H1 (cell line): ENCODE data around the gene DGCR8. TPM values are rescaled to one million over a fixed set of nuclear protein-coding genes. Genes with fewer than 3 reads are reported as not detected.

Experiments
- CTCF ChIA-PET: fragments of 300-600 bp; sonication (Branson Sonifier 250); formaldehyde crosslinking; loops from one replicate; lab custom pipeline; 2021; ENCODE audit not compliant: partially characterized antibody; lab: Charles Lee
- POLR2A ChIA-PET: fragments of 300-600 bp; sonication (Branson Sonifier 250); formaldehyde crosslinking; loops from one replicate; lab custom pipeline; 2021; ENCODE audit warnings: inconsistent platforms; ENCODE audit not compliant: partially characterized antibody; lab: Charles Lee
- DNase-seq, 2 experiments: peaks; one replicate each; pipeline versions ENCODE4 v3.0.0 to v3.0.0-alpha.2; 2010 to 2022; ENCODE audit warnings: low spot score in 2 of 2, low read depth in 1 of 2, mixed read lengths in 1 of 2
- FAIRE-seq: peaks from 2 replicates; lab custom pipeline; 2011; peaks lifted over from hg19 to GRCh38; lab: Jason Lieb, UNC
- H2AFZ ChIP-seq: 2 replicates; pipeline ENCODE4 v1.8.1; 2012; ENCODE audit warnings: low read length, inconsistent platforms
- H2AK5ac ChIP-seq: 2 replicates; pipeline ENCODE4 v1.6.1; 2013; ENCODE audit warnings: low read depth, low read length
- H2BK120ac ChIP-seq: replicated peaks from 2 replicates; pipeline ENCODE3; 2013; ENCODE audit warnings: low read depth, low read length, inconsistent platforms
- H2BK12ac ChIP-seq: 2 replicates; pipeline ENCODE4 v1.6.1; 2013; ENCODE audit warnings: low read depth, low read length
- H2BK15ac ChIP-seq: 2 replicates; pipeline ENCODE4 v1.6.1; 2013; ENCODE audit warnings: low read length
- H2BK20ac ChIP-seq: 2 replicates; pipeline ENCODE4 v1.6.1; 2013; ENCODE audit warnings: low read length
- H2BK5ac ChIP-seq: 2 replicates; pipeline ENCODE4 v1.6.1; 2013; ENCODE audit warnings: low read depth, low read length
- H3K14ac ChIP-seq: 2 replicates; pipeline ENCODE4 v1.6.1; 2013; ENCODE audit warnings: inconsistent platforms; ENCODE audit not compliant: insufficient read length
- H3K18ac ChIP-seq: 2 replicates; pipeline ENCODE4 v1.6.1; 2013; ENCODE audit warnings: low read length; ENCODE audit errors: extremely low read depth
- H3K23ac ChIP-seq: 2 replicates; pipeline ENCODE4 v1.6.1; 2013; ENCODE audit warnings: inconsistent platforms; ENCODE audit not compliant: insufficient read length
- H3K23me2 ChIP-seq: 2 replicates; pipeline ENCODE4 v1.6.1; 2013; ENCODE audit warnings: low read depth, low read length
- H3K27ac ChIP-seq: 2 replicates; pipeline ENCODE4 v1.6.1; 2011; ENCODE audit warnings: low read depth, low read length, inconsistent platforms
- H3K27me3 ChIP-seq, 4 experiments: replicated peaks in 1 of 4; 1 replicate in 1 of 4; 2 replicates in 3 of 4; pipeline versions ENCODE4 v1.6.1 to v1.8.1; 2011 to 2013; ENCODE audit warnings: low read length in 3 of 4, mild to moderate bottlenecking in 3 of 4, inconsistent platforms in 2 of 4, mixed read lengths in 2 of 4, moderate library complexity in 1 of 4; ENCODE audit not compliant: control insufficient read depth in 3 of 4, insufficient read depth in 3 of 4; ENCODE audit errors: extremely low read depth in 1 of 4
- H3K36me3 ChIP-seq, 4 experiments: 2 replicates each; pipeline versions ENCODE4 v1.6.1 to v1.8.1; 2011 to 2013; ENCODE audit warnings: mild to moderate bottlenecking in 4 of 4, low read length in 3 of 4, moderate library complexity in 2 of 4, control low read depth in 1 of 4, inconsistent platforms in 1 of 4; ENCODE audit not compliant: insufficient read depth in 4 of 4, control insufficient read depth in 2 of 4
- H3K4ac ChIP-seq: replicated peaks from 2 replicates; pipeline ENCODE3; 2013; ENCODE audit warnings: low read length, low read depth, mixed read lengths, inconsistent platforms; ENCODE audit not compliant: insufficient read length
- H3K4me1 ChIP-seq, 4 experiments: replicated peaks in 1 of 4; 1 replicate in 1 of 4; 2 replicates in 3 of 4; pipeline versions ENCODE4 v1.6.1 to v1.8.1; 2011 to 2013; ENCODE audit warnings: low read length in 3 of 4, inconsistent platforms in 2 of 4, mixed read lengths in 1 of 4; ENCODE audit not compliant: insufficient read depth in 4 of 4, control insufficient read depth in 3 of 4
- H3K4me2 ChIP-seq, 2 experiments: 2 replicates each; pipeline versions ENCODE4 v1.6.1 to v1.8.1; 2011 to 2013; ENCODE audit warnings: low read depth in 2 of 2, low read length in 2 of 2, control low read depth in 1 of 2, inconsistent platforms in 1 of 2, mild to moderate bottlenecking in 1 of 2; ENCODE audit not compliant: insufficient read depth in 1 of 2
- H3K4me3 ChIP-seq, 4 experiments: fragments of 200-600, 300-600 bp in 1 of 4; sonication (generic), shearing (Covaris generic), sonication (Bioruptor Twin) in 1 of 4; 2 replicates each; pipeline versions ENCODE4 v1.5.1 to v1.8.1; 2011 to 2016; ENCODE audit warnings: low read length in 4 of 4, low read depth in 3 of 4, control low read depth in 2 of 4, inconsistent platforms in 2 of 4, mild to moderate bottlenecking in 2 of 4, mixed read lengths in 1 of 4, moderate library complexity in 1 of 4; ENCODE audit not compliant: insufficient read depth in 2 of 4; ENCODE audit errors: extremely low read depth in 1 of 4
- H3K56ac ChIP-seq: replicated peaks from 2 replicates; pipeline ENCODE3; 2013; ENCODE audit warnings: low read depth, mild to moderate bottlenecking, mixed read lengths, low read length, inconsistent platforms; ENCODE audit not compliant: insufficient read length
- H3K79me1 ChIP-seq: 2 replicates; pipeline ENCODE4 v1.6.1; 2013; ENCODE audit warnings: low read depth, low read length, control low read depth
- H3K79me2 ChIP-seq, 2 experiments: 2 replicates each; pipeline versions ENCODE4 v1.6.1 to v1.8.1; 2012 to 2013; ENCODE audit warnings: low read length in 2 of 2, mild to moderate bottlenecking in 2 of 2, inconsistent platforms in 1 of 2; ENCODE audit not compliant: insufficient read depth in 2 of 2, control insufficient read depth in 1 of 2
- H3K9ac ChIP-seq, 4 experiments: replicated peaks in 1 of 4; 1 replicate in 1 of 4; 2 replicates in 3 of 4; pipeline versions ENCODE4 v1.6.1 to v1.8.1; 2011 to 2013; ENCODE audit warnings: low read depth in 3 of 4, low read length in 3 of 4, control low read depth in 2 of 4, mild to moderate bottlenecking in 2 of 4, moderate library complexity in 2 of 4, inconsistent platforms in 1 of 4; ENCODE audit errors: extremely low read depth in 1 of 4
- H3K9me3 ChIP-seq, 2 experiments: 2 replicates each; pipeline versions ENCODE4 v1.6.1 to v1.8.1; 2012 to 2013; ENCODE audit warnings: mild to moderate bottlenecking in 2 of 2, moderate library complexity in 2 of 2, control low read depth in 1 of 2, inconsistent platforms in 1 of 2, low read depth in 1 of 2, low read length in 1 of 2, mixed read lengths in 1 of 2; ENCODE audit not compliant: insufficient read depth in 2 of 2
- H4K20me1 ChIP-seq, 2 experiments: replicated peaks in 1 of 2; 2 replicates each; pipeline versions ENCODE3 to v1.8.1; 2011 to 2013; ENCODE audit warnings: inconsistent platforms in 2 of 2, low read length in 2 of 2, mild to moderate bottlenecking in 1 of 2; ENCODE audit not compliant: insufficient read depth in 2 of 2, control insufficient read depth in 1 of 2
- H4K5ac ChIP-seq: 2 replicates; pipeline ENCODE4 v1.6.1; 2013; ENCODE audit warnings: low read length, low read depth, mixed read lengths, inconsistent platforms; ENCODE audit not compliant: insufficient read length
- H4K8ac ChIP-seq: 2 replicates; pipeline ENCODE4 v1.8.0; 2013; ENCODE audit warnings: mild to moderate bottlenecking, moderate library complexity, low read length, inconsistent platforms; ENCODE audit not compliant: insufficient read depth; ENCODE audit errors: extremely low read depth
- H4K91ac ChIP-seq: replicated peaks from 2 replicates; pipeline ENCODE3; 2013; ENCODE audit warnings: low read length, mixed read lengths, inconsistent platforms; ENCODE audit not compliant: insufficient read length
- BCL11A ChIP-seq, 2 experiments: IDR thresholded peaks; one replicate each; pipeline ENCODE4 v1.6.1; 2011; ENCODE audit warnings: low read depth in 2 of 2, low read length in 2 of 2, mild to moderate bottlenecking in 2 of 2
- KDM4A ChIP-seq: IDR thresholded peaks from one replicate; pipeline ENCODE4 v1.7.1; 2012; ENCODE audit warnings: low read depth, mild to moderate bottlenecking, moderate library complexity, low read length, inconsistent platforms; ENCODE audit not compliant: severe bottlenecking
- ZNF274 ChIP-seq: IDR thresholded peaks from 2 replicates; pipeline ENCODE4 v1.7.0; 2012; ENCODE audit warnings: low read length, borderline replicate concordance; ENCODE audit errors: extremely low read depth
- WGBS, 2 experiments: shearing (Covaris generic) in 1 of 2; methylation state at CpG; one replicate each; pipeline versions ENCODE4 v1.1.6 to v1.1.7; 2013 to 2015; ENCODE audit warnings: low lambda C conversion rate in 2 of 2, mixed read lengths in 2 of 2, inconsistent platforms in 1 of 2, low coverage in 1 of 2, missing lambda C conversion rate in 1 of 2; ENCODE audit not compliant: insufficient replicate concordance in 2 of 2, insufficient coverage in 1 of 2, insufficient read length in 1 of 2; ENCODE audit errors: extremely low coverage in 1 of 2, missing lambda C conversion rate in 1 of 2; 5-methylcytosine and 5-hydroxymethylcytosine counted together
- polyA plus RNA-seq, 7 experiments: library from polyadenylated mRNA; depleted of rRNA in 3 of 7; stranded (reverse) in 5 of 7; unstranded in 2 of 7; fragments of >200 nt in 5 of 7; fragments of 200-250 nt in 2 of 7; gene quantifications; 1 replicate in 5 of 7; 2 replicates in 1 of 7; 4 replicates in 1 of 7; pipeline versions ENCODE4 v1.2.1 to v1.2.3, GENCODE V29; 2011 to 2013; ENCODE audit warnings: missing spikeins in 2 of 7, mixed read lengths in 2 of 7
- total RNA-seq: library from RNA; stranded (reverse); fragmentation: NEBNext Ultra II Directional; extraction: Animal tissue kit (Norgen Biotek cat#: 25700); gene quantifications from 2 replicates; pipeline ENCODE4 v1.2.1, GENCODE V29; 2021
- TF ChIP-seq, protein P1 (sequence below): IDR thresholded peaks from 2 replicates; pipeline ENCODE4 v1.6.1; 2012; ENCODE audit warnings: low read length, inconsistent platforms

Gene DGCR8
- total and polyA plus RNA-seq, 2 of the 8 experiments (the other 6 are each of a cell fraction or from before 2014, with no cell fraction given): 23.7 to 43.7 TPM

DNA sequence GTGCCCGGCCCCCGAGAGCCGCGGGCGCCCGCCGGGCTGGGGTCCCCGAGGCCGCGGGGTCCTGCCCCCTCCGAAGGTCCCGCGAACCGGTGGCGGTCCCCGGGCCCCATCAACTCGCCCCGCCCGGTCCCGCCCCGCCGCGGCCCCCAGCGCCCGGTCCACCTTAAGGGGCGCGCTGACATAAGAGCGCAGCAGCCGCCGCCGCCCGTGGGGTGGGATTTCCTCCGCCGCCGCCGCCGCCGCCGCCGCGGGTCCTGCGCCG, 51.5 kb downstream of the DGCR8 start, which contains the start of gene ZDHHC8:
TSS of gene ZDHHC8 (plus strand) at position 208 of the 262 bp plus-strand sequence. CDS start 144 bp downstream, outside the sequence.
- peak within 1 kb of the TSS; percentile 59 for H3K56ac ChIP-seq
- H3K14ac ChIP-seq: no peak within 1 kb of the TSS
- peaks cover 0 to 14% of the 10 kb centered on the region in 2 experiments; a peak in 3 of 4 replicates for H3K79me2 ChIP-seq
- H3K27me3 ChIP-seq: no peaks in the 10 kb centered on the region; a peak in 2 of 7 replicates
- no peak within 1 kb of the TSS for H2BK20ac ChIP-seq
- no peak within 1 kb of the TSS for H2AK5ac ChIP-seq
- H3K36me3 ChIP-seq: peaks cover 3 to 16% (median 6%) of the 10 kb centered on the region in 4 experiments; a peak in 6 of 8 replicates
- no peak within 1 kb of the TSS for H2BK120ac ChIP-seq
- no peak within 1 kb of the TSS for H4K91ac ChIP-seq
- no peak within 1 kb of the TSS for H2BK12ac ChIP-seq
- H3K4me1 ChIP-seq: peaks cover 0 to 12% (median 7%) of the 10 kb centered on the region in 4 experiments; a peak in 4 of 7 replicates
- peak within 1 kb of the TSS; percentile 53 to 76 (median 58) for H3K4me3 ChIP-seq
- DNase-seq: no peak
- peaks cover 7% of the 10 kb centered on the region; the same call in 1 of the 2 replicates for H3K23me2 ChIP-seq
- H3K27ac ChIP-seq: no peak within 1 kb of the TSS; the same call in 1 of the 2 replicates
- ChIA-PET POLR2A (interaction anchor here (3.2 to 7.9 kb wide), 2 partner anchors 13 to 19 kb away, joined by 21 to 223 read pairs; partner anchors contain the start of genes RANBP1 and TRMT2A), CTCF (no interaction called here)
- no peak within 1 kb of the TSS; the same call in 1 of the 2 replicates for H2BK15ac ChIP-seq
- peak within 1 kb of the TSS; percentile 26 for H4K5ac ChIP-seq
- H3K23ac ChIP-seq: no peak within 1 kb of the TSS
- no peak for FAIRE-seq
- no peak within 1 kb of the TSS for H2BK5ac ChIP-seq
- peak within 1 kb of the TSS; percentile 14; the same call in 1 of the 2 replicates for H4K8ac ChIP-seq
- peak within 1 kb of the TSS; percentile 85 for H3K4ac ChIP-seq
- H2AFZ ChIP-seq: peak within 1 kb of the TSS; percentile 60; the same call in 1 of the 2 replicates
- no peak within 1 kb of the TSS for H3K9ac ChIP-seq
- H3K18ac ChIP-seq: no peak within 1 kb of the TSS; the same call in none of the 2 replicates
- no peaks in the 10 kb centered on the region for H3K9me3 ChIP-seq
- no CpG with 5 or more reads among the region's 43 CpGs for WGBS, 2 experiments
- peaks cover 14 to 28% of the 10 kb centered on the region in 2 experiments for H4K20me1 ChIP-seq
- no peak for TF ChIP-seq ZNF274
- TF ChIP-seq, protein P1, sequence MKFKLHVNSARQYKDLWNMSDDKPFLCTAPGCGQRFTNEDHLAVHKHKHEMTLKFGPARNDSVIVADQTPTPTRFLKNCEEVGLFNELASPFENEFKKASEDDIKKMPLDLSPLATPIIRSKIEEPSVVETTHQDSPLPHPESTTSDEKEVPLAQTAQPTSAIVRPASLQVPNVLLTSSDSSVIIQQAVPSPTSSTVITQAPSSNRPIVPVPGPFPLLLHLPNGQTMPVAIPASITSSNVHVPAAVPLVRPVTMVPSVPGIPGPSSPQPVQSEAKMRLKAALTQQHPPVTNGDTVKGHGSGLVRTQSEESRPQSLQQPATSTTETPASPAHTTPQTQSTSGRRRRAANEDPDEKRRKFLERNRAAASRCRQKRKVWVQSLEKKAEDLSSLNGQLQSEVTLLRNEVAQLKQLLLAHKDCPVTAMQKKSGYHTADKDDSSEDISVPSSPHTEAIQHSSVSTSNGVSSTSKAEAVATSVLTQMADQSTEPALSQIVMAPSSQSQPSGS: no peak
- TF ChIP-seq BCL11A (IDR thresholded peaks at IDR 0.05; ENCODE audit: low read depth in 2 of 2, low read length in 2 of 2): no peak
- TF ChIP-seq KDM4A: peak; percentile 14
- H3K79me1 ChIP-seq: peaks cover 12% of the 10 kb centered on the region
- peak within 1 kb of the TSS; percentile 68 to 82 for H3K4me2 ChIP-seq
